ENCODE data around the gene RNU6-1.

RNU6-1 gene

DNA sequence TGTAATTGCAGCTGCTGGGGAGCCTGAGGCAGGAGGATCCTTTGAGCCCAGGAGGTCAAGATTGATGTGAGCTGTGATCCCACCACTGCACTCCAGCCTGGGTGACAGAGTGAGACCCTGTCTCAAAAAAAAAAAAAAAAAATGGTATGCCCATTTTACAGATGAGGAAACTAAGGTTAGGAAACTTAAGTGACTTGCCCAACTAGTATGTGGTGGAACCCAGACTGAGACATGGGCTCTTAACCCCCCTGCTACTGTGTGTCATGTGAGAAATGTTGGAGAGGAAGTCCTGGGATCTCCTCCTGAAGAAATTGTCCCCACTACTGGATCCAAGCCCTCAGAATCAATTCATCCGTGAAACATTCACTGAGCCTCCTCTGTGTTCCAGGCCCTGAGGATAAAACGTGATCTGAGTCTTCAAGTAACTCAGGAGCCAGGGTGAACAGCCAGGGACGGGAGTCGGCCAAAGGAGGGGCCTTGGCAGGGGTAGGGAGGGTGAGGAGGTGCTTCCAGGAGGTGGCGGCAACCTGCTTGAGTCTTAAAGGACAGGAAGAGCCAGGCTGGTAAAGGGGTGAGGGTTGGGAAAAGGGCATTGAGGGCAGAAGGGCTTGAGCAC is 19.6 kb upstream of the RNU6-1 start:
- DNase-seq (ENCODE audit: low read depth in 1 of 2, low spot score in 1 of 2), result no peak

DNA sequence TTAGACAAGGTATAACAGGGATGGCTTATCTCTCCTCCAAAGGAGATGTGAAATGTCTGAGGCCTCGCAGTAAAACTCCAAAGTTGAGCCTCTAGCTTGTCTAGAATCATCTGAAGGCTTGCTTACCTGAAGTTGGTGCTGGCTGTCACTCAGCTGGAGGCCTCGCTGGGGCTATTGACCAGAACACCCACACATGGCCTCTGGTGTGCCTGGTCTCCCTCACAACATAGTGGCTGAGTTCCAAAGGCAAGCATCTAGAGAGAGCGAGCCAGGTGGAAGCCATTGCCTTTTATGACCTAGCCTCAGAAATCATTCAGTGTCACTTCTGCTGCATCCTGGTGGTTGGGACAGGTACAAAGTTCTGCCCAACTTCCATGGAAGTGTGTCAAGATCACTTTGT is 17.4 kb upstream of the RNU6-1 start:
- DNase-seq (ENCODE audit: low read depth in 1 of 2, low spot score in 1 of 2), result no peak

DNA sequence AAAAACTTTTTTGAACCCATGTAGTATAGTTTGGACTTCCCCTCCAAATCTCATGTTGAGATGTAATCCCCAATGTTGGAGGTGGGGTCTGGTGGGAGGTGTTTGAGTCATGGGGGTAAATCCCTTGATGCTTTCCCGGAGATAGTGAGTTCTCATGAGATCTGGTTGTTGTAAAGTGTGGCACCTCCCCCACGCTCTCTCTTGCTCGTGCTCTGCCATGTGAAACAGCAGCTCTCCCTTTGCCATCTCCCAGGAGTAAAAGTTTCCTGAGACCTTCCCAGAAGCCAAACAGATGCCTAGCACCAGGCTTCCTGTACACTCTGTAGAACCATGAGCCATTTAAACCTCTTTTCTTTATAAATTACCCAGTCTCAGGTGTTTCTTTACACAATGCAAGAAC is 16.0 kb upstream of the RNU6-1 start:
- DNase-seq (ENCODE audit: low read depth in 1 of 2, low spot score in 1 of 2), result no peak

DNA sequence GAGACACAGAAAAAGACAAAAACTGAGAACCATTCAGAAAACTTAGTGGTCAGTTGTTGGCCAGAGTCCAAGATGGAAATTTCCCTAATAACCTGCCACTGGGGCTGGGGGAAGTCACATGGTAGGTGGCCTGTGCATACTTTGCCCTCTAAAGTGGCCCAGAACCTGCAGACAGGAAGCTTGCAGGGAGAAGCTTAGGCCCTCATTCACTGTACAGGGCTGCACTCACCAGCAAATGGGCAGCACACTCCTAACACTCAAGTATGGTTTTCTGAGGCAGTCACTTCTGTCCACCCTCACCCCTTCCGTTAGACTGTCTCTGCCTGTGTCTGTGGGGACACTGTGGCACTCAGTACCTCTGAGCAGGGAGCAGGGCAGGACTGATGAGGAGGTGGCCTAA is 14.5 kb upstream of the RNU6-1 start:
- DNase-seq (ENCODE audit: low read depth in 1 of 2, low spot score in 1 of 2), result no peak

DNA sequence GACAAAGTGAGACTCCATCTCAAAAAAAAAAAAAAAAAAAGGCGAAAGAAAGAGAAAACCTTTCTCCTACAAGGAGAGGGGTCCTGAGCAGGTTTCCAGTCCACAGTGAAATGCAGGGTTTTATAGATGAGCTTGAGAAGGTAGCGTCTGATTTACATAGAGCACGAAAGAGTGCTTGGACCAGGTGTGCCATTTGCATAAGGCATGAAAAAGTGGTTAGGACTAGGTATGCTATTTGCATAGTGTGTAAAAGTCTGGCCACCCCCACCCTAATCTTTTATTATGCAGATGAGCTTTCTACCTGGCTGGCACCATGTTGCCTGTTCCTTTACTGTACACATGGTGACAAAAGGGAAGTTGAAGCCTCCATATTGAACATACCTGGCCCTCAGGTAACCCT is 13.6 kb upstream of the RNU6-1 start:
- no peak for DNase-seq (ENCODE audit: low read depth in 1 of 2, low spot score in 1 of 2)

DNA sequence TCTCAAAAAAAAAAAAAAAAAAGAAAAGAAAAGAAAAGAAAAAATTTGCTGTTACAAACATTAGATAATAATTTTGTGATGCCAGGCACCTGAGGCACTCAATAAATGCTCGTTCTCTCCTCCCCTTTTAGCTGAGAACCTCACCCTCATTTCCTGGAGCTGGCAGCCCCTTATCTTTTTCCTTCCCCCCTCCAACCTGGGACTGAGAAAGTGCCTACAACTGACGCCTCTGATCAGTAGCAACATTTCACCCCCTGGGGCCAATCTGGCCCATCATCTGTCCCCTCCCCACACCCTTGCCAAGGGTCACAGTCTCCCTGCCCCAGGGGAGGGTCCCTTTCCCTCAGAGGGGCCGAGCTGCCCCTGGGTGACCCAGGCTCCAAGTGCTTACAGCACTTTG is 12.6 kb upstream of the RNU6-1 start:
- DNase-seq (ENCODE audit: low read depth in 1 of 2, low spot score in 1 of 2), result no peak

DNA sequence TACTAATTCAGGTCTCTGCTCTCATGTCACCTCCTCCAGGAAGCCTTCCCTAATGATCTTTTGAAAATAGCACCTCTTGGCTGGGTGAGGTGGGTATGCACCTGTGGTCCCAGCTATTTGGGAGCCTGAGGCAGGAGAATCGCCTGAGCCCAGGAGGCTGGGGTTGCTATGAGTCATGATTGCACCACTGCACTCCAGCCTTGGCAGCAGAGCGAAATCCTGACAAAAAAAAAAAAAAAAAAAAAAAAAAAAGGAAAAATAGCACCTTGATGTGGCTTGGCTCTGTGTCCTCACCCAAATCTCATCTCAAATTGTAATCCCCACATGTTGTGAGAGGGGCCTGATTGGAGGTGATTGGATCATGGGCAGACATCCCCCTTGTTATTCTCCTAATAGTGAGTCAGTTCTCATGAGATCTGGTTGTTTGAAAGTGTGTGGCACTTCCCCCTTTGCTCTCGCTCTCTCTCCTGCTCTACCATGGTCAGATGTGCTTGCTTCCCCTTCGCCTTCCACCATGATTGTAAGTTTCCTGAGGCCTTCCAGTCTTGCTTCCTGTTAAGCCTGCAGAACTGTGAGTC is 11.2 kb upstream of the RNU6-1 start:
- DNase-seq (ENCODE audit: low read depth in 1 of 2, low spot score in 1 of 2), result no peak

DNA sequence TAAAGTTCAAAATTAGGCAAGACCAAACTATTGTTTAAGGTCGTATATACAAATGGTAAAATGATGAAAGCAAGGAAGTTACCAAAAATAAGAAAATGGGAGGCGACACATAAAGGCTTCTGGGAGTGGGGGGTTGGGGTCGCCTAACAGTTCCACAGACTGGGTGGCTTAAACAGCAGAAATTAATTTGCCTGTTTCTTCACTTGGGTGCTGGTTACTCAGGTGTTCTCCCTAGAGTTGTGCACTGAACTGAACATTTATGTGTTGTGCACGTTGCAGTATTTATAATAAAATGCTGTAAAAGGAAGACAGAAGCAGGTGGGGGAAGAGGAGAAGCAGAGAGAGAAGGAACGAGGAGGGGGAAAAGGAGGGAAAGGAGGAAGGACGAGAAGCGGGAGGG is 10.5 kb upstream of the RNU6-1 start:
- DNase-seq (ENCODE audit: low read depth in 1 of 2, low spot score in 1 of 2), result no peak

DNA sequence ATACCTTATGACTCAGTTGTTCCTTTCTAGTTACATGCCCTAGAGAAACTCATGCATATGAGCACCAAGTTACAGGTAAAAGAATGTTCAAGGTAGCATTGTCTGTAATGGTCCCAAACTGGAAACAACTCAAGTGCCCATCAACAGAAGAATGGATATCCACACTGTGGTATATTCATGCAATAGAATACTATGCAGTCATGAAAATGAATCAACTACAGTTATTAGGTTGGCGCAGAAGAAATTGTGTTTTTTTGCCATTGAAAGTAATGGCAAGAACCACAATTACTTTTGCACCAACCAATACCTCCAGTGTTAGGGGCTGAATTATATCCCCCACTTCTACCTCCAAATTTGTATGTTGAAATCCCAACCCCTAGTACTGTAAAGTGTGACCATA is 9.7 kb upstream of the RNU6-1 start:
- DNase-seq (ENCODE audit: low read depth in 1 of 2, low spot score in 1 of 2), result no peak

DNA sequence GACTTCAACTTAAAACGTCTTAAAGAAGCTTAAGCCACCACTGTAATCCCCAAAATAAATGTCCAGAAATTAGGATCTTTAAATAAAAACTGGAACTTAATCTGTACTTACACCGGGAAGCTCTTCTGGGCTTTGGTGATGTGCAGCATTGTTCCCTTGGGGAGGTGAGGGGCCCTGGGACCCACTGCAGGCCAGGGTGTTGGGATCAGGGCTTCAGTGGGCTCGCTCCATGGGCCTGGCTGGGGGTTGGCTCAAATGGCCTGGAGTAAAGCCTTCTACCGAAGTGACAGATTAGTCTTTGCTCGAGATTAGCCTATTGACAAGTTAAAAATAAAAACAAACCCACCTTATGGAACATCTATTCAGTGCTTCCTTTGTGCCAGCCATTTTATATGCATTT is 6.1 kb upstream of the RNU6-1 start:
- no peak for DNase-seq (ENCODE audit: low read depth in 1 of 2, low spot score in 1 of 2)

DNA sequence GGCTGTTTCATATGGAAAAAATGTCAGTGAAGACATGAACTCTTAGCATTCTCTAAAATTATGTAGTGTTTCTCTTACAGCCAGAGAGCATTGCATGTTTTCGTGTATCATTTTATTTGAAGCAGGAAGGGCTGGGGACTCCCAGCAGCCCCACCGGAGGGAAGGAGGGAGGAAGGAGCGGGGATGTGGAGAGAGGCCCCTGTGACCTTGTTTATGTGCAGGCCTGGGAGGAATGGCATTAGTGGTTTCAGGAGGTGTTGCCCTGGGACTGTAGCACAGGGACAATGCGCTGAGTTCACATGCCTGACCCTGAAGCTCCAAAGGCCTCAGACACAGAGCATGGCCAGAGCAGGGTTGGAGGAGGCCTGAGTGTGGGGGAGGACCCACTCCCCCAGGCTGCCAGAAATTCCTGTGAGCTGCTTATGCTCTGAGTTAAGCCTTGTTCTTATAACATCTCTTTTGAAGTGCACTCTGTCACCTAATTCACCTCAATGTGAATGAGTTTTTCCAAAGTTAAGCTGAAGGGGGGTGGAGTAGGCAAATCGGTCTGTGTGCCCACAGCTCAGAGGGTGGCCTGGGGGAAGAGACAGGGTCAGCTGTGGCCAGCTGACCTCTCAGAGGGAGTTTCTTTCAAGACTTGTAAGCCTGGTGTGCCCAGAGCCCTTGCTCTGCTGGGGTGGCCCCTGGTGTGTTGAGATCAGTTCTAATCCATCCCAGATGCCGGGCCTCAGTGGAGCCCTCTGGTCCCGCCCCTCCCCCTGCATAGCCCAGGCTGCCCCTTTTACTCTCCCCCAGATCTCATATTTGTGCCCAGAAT is 3.9 kb upstream of the RNU6-1 start:
- DNase-seq (ENCODE audit: low read depth in 1 of 2, low spot score in 1 of 2), result no peak

DNA sequence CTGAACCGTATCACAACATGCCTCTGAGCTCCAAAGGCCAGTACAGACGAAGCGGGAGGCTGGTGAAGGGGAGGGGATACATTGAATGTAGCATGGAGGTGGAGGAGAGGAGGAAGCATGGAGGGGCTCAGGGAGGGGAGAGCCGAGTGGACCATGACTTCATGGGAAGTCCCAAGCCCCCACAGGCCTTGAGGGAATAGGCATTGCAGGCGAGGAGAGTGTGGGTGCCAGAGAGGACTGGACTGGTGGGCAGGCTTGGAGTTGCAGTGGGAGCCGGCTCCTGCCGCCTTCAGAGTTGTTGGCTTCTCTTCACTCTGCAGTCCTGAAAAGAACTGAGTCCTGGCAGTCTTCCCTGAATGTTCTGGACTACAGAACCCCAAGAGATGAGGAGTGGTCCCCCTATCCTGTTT is 3.3 kb upstream of the RNU6-1 start:
- DNase-seq (ENCODE audit: low read depth in 1 of 2, low spot score in 1 of 2), result no peak

DNA sequence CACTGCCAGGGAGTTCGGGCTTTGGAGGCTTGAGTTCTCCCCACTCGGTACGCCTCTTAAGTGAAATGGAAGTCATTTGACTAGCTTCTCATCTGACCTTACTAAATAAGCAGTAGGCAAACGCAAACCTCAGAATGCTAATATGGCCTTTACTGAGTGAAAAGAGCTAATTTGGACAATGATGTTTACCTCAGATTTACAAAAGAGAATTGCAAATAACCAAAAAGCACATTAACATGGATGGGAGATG is 1.6 kb upstream of the RNU6-1 start:
- no peak for DNase-seq (ENCODE audit: low read depth in 1 of 2, low spot score in 1 of 2)

DNA sequence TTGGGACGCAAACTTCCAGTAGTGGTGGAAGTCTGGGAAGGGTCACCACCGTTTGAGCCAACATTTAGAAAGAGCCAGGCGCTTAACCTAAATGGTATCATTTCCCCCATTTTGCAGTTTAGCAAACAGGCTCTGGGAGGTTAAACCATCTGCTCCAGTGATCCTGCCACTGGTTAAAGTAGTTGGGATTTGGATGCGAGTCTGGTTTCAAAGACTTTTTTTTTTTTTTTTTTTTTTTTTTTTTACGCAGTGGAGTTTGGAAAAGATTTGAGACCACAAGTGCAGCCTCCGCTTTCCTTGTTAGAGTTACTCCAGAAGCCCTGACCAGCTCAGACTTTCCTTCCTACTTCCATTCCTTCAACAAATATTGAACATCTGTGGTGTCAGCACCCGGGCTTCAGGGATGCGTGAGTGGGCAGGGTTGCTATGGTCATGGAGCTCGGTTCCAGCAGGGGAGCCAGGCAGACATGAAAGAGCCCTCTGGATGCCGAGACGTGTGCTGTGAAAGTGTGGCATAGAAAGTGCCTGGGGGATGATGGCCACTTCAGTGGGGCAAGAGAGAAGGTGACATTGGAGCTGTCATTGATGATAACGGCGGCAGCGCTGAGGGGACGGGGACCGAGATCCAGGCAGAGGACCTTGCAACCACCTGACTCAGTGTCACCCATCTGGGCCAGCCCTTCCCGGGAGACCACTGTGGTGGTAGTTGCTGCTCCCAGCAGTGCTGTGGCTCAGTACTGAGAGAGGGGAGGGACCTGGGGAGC is 1.1 kb upstream of the RNU6-1 start:
- DNase-seq (ENCODE audit: low read depth in 1 of 2, low spot score in 1 of 2), result no peak

DNA sequence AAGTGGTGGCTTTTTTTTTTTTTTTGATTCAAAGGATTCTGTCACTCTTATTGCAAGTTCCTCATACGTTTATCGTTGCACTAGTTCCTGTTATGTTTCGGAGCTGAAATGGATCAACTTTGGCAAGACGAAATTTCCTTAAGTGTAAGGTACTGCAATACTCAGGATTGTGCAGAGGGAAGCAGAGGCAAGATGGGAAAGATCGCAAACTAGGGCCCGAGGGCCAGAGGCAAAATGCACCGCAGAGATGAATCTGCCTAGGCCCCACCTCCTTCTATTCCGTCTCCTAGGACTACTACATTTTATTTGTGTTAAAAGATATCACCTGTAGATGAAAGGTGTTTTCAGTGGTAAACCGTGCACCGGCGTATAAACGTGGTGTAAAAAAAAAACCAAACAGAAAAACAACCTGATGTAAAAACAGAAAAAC is 331 bp downstream of the RNU6-1 start:
- DNase-seq (ENCODE audit: low read depth in 1 of 2, low spot score in 1 of 2), result no peak

DNA sequence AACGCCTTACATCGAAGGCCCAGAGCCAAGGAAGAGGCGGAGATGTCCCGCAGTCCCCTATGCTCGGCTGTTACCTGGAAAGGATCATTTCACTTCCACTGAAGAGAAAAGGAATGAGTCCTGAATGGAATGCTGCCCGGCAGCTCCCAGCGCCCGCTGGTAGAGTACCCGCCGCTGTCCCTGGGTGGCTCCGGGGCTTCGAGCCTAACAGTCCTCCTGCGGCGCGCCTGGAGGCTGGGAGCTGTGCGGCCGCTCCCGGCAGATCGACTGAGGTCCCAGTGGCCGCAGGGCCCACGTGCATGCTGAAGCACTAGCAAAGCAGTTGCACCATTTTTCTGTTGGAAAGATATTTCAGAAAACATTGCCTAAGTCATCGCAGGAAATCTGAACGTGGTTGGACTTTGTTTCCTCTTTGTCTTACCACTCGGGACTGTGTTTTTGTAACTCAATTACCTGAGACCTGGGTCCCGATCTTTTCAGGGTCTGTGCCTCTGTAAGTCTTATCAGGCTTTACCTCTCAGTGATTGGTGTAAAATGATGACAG is 984 bp downstream of the RNU6-1 start:
- DNase-seq (ENCODE audit: low read depth in 1 of 2, low spot score in 1 of 2), result no peak

DNA sequence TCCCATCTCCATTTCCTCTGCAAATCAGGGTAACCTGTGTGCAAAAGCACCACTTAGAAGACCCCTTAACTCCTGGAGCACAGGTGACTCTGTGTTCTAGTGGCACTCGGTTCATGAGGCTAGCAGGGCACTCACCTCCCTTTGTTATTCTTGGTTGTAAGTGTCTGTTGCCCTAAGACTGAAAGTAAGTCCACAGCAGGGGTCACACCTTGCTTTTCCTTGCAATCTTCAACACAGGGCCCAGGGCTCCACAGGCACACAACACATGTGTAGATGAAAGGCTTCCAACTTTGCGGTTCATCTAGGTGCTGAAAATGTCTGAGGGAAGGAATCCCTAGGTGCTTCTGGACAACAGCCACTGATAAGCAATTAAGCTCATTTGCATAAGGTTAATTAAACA is 2.9 kb downstream of the RNU6-1 start:
- no peak for DNase-seq (ENCODE audit: low read depth in 1 of 2, low spot score in 1 of 2)

DNA sequence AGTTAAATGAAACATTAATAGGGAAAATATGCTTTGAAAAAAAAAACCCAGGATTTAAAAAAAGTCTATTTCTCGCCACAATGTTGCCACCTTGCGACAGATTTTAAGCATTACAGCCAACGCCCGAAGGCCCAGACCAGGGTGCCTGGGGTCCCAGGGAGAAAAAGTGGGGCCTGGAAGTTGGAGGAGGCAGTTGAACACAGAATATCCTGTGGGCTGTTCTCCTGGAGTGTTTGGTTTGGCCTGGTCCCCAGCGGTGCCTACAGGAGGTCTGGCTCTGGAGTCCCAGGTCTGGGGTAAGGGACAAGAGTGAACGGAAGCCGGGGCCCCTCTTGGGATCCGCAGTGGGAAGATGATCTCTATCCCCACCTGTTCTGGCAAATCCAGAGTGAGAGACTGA is 3.4 kb downstream of the RNU6-1 start:
- peak in 1 of 2 donors; percentile 42 for DNase-seq (ENCODE audit: low read depth in 1 of 2, low spot score in 1 of 2)

DNA sequence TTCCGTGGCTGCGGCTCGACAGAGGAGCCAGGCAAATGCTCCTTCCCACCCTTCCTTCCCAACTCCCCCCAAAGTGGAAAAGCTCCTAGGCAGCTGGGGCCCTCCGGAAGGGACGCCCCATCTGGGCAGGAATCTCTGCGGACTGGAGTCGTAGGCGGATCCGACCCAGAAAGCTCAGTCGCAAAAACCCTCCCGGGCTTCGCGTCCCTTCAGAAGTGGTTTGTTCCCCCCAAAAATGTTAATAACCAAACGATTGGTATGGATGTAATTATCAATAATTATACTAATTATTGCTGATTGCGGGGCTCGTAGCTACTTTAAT is 3.8 kb downstream of the RNU6-1 start:
- DNase-seq (ENCODE audit: low read depth in 1 of 2, low spot score in 1 of 2), result no peak

DNA sequence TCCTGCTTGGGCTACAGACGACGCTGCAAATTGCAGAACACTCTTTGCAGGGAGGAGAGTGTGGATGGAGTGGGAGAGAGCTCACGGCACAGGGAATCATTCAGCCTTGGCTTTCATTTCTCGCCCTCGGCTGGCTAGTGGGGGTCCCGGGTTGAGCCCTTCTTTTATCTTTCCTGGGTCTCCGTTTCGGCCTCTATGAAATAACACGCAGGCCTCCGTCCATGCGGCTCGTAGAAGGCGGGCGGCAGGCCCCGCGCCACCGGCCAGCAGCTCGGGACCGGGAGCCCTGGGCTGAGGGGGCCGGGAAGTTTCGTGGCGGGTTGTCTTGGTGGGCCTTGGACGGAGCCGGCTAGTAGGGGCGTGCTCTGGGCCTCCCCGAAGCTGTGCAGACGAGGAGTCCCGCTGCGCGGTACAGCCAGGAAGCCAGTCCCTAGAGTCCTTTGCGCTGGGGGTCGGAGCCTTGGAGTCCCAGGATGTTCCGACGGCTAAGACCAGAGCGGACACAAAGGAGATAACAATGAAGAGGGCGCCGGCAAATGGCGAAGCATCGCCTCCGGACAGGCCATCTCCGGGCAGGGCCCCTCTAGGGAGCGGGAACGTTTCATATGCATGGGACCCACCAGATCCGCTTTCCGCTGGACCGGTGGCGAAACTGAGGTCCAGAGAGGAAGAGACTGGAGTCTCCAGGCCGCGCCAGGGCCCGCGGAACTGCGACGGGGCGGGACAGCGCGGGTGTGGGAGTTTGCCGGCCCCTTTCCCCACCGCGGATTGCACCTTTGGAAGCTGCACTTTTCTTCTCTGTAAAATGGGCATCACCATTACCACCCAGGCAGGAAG is 4.3 kb downstream of the RNU6-1 start:
- no peak for DNase-seq (ENCODE audit: low read depth in 1 of 2, low spot score in 1 of 2)

DNA sequence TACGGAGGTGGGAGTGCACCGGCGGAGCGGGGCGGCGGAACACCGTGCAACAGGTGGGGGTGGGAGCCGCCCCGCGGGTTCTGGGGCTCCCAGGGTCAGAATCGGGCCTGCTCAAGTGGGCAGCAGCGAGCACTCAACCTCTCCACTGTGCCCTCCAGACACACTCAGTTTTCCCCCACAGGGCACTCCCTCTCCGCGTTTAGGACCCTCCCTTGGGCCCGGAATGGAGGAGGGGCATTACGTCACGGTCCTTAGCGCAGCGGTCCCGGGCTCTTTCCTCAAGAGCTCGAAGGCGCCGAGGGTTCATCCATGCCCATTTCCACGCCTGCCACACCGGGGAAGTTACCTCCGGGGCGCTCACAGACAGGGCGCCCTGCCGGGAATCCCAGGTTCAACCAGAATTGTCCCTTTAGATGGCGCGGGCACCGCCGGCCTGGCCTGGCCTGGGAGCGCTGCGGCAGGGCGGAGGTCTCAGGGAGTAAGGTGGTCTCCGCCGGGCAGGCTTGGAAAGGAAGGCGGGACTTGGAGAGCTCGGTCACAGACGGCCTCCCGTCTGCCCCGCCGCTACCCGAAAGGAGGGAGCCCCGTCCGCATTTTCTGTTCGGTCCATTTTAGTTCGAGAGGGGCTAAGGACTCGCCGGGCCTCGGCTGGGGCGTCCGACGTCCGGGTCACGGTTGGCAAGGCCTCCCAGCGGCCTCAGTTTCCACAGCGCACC is 5.1 kb downstream of the RNU6-1 start:
- no peak for DNase-seq (ENCODE audit: low read depth in 1 of 2, low spot score in 1 of 2)
